ENCODE measurements around the gene NUP58. TPM values are rescaled to one million over a fixed set of nuclear protein-coding genes. Genes with fewer than 3 reads are reported as not detected.
"Not testable (repeated sequence)": the region's sequence is repeated elsewhere in the genome, so short reads cannot be mapped to it uniquely, and the experiment has no call there.

NUP58 gene
- total RNA-seq, 1 donor from 2014 or later = 22.8 TPM

DNA sequence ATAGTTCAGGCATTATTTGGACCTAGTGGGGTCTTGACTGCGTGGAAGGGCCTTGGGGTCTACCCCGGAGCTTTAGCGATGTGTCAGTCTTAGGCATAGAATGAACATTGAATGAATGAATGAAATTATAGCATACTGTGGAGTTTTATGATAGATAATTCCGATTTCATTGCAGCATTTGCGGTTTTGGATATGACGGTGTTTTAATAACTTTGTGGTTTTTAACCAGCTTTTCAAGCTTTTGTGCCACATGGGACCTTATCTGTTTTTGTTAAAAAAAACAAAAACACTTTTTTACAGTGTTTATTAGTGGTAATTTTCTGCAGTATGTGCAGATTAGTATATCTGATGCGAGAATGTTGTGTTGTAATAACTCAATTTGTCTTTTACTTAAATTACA, 696 bp downstream of the NUP58 start:
- peaks cover 8% of the 10 kb centered on the region for H3K27me3 ChIP-seq (ENCODE audit: low read depth)
- peak overlapping the region; percentile 92 for H3K27ac ChIP-seq (replicated peaks)
- H3K4me1 ChIP-seq = peaks cover 28% of the 10 kb centered on the region
- no peak for DNase-seq
- no peaks in the 10 kb centered on the region for H3K36me3 ChIP-seq
- H3K9me3 ChIP-seq (replicated peaks) = no peaks in the 10 kb centered on the region
- peak overlapping the region; percentile 87 for H3K4me3 ChIP-seq
- TF ChIP-seq, protein P1, sequence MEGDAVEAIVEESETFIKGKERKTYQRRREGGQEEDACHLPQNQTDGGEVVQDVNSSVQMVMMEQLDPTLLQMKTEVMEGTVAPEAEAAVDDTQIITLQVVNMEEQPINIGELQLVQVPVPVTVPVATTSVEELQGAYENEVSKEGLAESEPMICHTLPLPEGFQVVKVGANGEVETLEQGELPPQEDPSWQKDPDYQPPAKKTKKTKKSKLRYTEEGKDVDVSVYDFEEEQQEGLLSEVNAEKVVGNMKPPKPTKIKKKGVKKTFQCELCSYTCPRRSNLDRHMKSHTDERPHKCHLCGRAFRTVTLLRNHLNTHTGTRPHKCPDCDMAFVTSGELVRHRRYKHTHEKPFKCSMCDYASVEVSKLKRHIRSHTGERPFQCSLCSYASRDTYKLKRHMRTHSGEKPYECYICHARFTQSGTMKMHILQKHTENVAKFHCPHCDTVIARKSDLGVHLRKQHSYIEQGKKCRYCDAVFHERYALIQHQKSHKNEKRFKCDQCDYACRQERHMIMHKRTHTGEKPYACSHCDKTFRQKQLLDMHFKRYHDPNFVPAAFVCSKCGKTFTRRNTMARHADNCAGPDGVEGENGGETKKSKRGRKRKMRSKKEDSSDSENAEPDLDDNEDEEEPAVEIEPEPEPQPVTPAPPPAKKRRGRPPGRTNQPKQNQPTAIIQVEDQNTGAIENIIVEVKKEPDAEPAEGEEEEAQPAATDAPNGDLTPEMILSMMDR (IDR thresholded peaks at IDR 0.05; ENCODE audit: borderline replicate concordance) = no peak
- intact Hi-C loops (cut with micrococcal nuclease) = no loop called here

DNA sequence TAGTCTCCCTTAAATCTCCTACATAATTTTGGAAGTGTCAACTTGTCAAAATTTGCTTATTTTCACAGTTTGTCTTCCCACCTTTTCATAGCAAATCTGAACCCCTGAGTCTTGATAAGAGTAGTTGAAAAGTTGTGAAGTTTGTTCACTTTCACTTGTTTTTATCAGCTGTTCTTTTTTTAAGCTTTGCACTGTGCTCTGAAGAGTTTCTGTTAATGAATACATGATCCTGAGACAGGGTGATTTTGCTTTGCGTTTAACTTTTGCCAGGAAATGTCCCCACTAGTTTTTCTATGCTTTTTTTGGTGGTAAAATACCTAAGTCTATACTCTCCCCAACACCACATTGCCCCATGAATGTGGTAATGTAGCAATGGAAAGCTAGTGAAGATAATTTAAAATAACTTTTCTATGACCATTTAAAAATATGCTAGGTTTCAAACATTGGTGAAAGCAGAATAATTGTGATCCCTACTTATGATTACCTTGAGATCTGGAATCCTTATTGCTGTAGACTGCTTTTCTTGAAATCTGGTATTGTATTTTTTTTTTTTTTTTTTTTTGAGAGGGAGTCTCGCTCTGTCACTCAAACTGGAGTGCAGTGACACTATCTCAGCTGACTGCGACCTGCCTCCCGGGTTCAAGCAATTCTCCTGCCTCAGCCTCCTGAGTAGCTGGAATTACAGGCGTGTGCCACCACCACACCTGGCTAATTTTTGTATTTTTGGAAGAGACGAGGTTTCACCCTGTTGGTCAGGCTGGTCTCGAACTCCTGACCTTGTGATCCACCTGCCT, 5.4 kb downstream of the NUP58 start:
- Histone ChIP-seq H3K36me3 (peaks cover 37% of the 10 kb centered on the region), H3K4me1 (peaks cover 27% of the 10 kb centered on the region)
- intact Hi-C loops (cut with micrococcal nuclease) = no loop called here

DNA sequence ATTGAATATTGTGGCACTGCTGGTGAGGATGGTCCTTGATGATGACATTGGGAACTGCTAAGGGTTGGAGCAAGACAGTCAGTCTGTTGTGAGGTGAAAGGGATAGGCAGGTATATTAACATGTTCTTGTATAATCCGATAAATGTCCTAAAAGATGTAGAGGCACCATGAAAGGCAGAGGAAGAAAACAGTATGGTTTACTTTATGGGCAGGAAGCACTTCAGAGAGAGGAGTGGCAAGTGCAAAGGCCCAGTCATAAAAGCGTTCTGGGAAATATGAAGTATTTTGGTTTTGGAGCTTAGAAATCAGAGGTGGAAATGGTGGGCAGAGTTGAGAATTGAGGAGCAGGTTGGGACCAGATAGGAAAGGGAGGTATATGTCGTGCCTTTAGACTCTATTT, 9.5 kb downstream of the NUP58 start:
- intact Hi-C loops (cut with micrococcal nuclease) = no loop called here
- no peak overlapping the region for H3K4me3 ChIP-seq
- TF ChIP-seq, protein P1 (IDR thresholded peaks at IDR 0.05; ENCODE audit: borderline replicate concordance) = no peak
- peaks cover 77% of the 10 kb centered on the region for H3K36me3 ChIP-seq
- no peak overlapping the region for H3K27ac ChIP-seq (replicated peaks)
- H3K4me1 ChIP-seq = peaks cover 11% of the 10 kb centered on the region
- DNase-seq = no peak
- H3K27me3 ChIP-seq (ENCODE audit: low read depth) = no peaks in the 10 kb centered on the region
- no peaks in the 10 kb centered on the region for H3K9me3 ChIP-seq (replicated peaks)

More for the DNA sequence above, 5.4 kb downstream of the NUP58 start:
- TF ChIP-seq, protein P1 (IDR thresholded peaks at IDR 0.05; ENCODE audit: borderline replicate concordance) = no peak
- no peak overlapping the region for H3K4me3 ChIP-seq
- no peak for DNase-seq
- no peaks in the 10 kb centered on the region for H3K27me3 ChIP-seq (ENCODE audit: low read depth)
- H3K27ac ChIP-seq (replicated peaks) = no peak overlapping the region
- H3K9me3 ChIP-seq (replicated peaks) = no peaks in the 10 kb centered on the region

DNA sequence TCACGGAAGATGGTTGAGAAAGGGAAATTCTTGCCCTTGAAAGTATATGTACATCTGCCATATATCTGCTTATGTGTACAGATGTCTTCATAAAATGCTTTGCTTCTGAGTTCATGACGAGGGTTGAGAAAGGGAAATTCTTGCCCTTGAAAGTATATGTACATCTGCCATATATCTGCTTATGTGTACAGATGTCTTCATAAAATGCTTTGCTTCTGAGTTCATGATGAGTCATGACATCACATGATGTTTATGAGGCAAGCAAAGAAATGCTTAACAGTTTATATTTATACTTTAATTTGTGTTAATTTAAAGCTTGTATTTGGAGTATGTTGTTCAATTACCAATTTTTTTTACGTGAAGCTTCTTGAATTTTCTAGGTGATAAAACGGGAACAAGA, 17.5 kb downstream of the NUP58 start:
- H3K9me3 ChIP-seq (replicated peaks); H3K27ac ChIP-seq (replicated peaks); H3K4me1 ChIP-seq; DNase-seq; H3K4me3 ChIP-seq; H3K27me3 ChIP-seq (ENCODE audit: low read depth); intact Hi-C loops (cut with micrococcal nuclease): not testable (repeated sequence)
- peaks cover 89% of the 10 kb centered on the region for H3K36me3 ChIP-seq

DNA sequence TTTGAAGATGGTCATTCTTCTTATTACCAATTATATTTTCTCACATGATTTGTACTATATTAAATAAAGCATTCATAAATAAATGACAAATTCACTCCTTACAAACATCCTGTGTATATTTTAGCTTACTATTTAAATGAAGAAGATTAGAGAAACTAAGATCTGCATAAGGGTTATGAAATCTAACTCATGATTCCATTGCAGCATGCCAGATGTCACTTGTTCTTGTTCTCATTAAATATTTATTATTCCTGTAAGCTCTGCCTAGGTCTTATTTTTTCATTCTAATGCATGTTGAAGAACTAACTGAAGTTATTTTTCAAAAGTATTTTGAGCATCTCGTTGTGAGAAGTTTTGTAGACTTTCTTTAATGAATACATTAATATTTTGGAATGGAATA, 18.3 kb downstream of the NUP58 start:
- DNase-seq = no peak
- intact Hi-C loops (cut with micrococcal nuclease) = no loop called here
- Histone ChIP-seq H3K36me3 (peaks cover 89% of the 10 kb centered on the region), H3K9me3 (replicated peaks) (no peaks in the 10 kb centered on the region), H3K4me1 (no peaks in the 10 kb centered on the region), H3K27me3 (ENCODE audit: low read depth) (no peaks in the 10 kb centered on the region), H3K27ac (replicated peaks) (no peak overlapping the region), H3K4me3 (no peak overlapping the region)
- TF ChIP-seq, protein P1 (IDR thresholded peaks at IDR 0.05; ENCODE audit: borderline replicate concordance) = no peak

DNA sequence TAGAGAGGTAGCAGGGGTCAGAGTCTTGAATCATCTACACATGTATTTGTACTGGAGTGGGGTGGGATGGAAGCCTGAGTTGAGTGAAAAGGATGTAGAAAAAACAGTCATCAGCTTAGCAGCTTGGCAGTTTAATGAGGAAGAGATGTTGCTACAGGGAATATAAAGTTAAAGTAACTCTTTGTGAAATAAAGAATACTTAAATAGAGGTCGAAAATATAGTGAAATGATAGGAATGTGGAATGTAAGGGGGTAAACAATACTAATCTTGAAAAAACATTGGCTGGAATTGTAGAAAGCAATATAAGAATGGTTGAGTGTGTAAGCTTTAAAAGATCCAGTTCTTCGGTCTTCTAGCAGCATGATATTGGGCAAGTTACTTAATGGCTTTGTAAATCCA, 22.7 kb downstream of the NUP58 start:
- no peaks in the 10 kb centered on the region for H3K9me3 ChIP-seq (replicated peaks)
- intact Hi-C loops (cut with micrococcal nuclease) = no loop called here
- peaks cover 93% of the 10 kb centered on the region for H3K36me3 ChIP-seq
- H3K27me3 ChIP-seq (ENCODE audit: low read depth) = no peaks in the 10 kb centered on the region
- no peak overlapping the region for H3K27ac ChIP-seq (replicated peaks)
- no peak for DNase-seq
- no peaks in the 10 kb centered on the region for H3K4me1 ChIP-seq
- TF ChIP-seq, protein P1 (IDR thresholded peaks at IDR 0.05; ENCODE audit: borderline replicate concordance) = no peak
- H3K4me3 ChIP-seq = no peak overlapping the region
